ENCODE results near the gene TPRN.

Gene TPRN

DNA sequence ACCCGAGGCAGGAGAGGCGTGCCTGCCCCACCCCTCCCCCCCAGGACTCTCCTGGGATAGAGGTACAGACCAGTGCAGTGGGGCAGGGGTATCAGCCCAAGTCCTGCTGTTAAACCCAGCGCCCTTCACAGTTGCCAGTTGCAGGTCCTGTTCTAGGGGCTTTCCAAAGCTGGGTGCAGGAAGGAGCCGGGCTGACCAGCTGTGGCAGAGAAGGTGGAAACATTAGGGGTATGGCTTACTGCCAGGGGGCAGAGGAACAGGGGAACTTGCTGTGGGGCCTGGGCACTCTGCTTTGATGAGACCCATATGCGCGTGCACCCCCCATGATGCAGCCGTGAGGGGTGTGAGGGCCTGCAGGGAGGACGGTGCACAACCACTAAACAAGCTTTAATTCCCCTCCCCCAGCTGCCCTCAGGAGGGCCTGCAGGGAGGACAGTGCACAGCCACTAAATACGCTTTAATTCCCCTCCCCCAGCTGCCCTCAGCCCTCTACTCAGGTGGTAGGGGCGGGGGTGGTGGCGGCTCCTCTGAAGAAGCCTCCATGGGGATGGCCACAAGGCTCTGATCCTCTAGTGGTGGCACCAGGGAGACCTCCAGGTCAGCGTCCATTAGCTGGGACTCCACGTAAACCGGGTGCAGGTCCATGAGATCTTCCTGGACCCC is 29.9 kb downstream of the TPRN start:
- H3K4me1 ChIP-seq = no peaks in the 10 kb centered on the region
- TF ChIP-seq, protein P1, sequence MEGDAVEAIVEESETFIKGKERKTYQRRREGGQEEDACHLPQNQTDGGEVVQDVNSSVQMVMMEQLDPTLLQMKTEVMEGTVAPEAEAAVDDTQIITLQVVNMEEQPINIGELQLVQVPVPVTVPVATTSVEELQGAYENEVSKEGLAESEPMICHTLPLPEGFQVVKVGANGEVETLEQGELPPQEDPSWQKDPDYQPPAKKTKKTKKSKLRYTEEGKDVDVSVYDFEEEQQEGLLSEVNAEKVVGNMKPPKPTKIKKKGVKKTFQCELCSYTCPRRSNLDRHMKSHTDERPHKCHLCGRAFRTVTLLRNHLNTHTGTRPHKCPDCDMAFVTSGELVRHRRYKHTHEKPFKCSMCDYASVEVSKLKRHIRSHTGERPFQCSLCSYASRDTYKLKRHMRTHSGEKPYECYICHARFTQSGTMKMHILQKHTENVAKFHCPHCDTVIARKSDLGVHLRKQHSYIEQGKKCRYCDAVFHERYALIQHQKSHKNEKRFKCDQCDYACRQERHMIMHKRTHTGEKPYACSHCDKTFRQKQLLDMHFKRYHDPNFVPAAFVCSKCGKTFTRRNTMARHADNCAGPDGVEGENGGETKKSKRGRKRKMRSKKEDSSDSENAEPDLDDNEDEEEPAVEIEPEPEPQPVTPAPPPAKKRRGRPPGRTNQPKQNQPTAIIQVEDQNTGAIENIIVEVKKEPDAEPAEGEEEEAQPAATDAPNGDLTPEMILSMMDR (IDR thresholded peaks at IDR 0.05) = no peak
- no peak overlapping the region for H2AFZ ChIP-seq
- H3K36me3 ChIP-seq (ENCODE audit: control insufficient read depth, insufficient read depth, low read length) = no peaks in the 10 kb centered on the region
- H3K4me2 ChIP-seq (ENCODE audit: low read length) = no peak overlapping the region
- H3K4me3 ChIP-seq (ENCODE audit: low read depth, low read length) = no peak overlapping the region
- H3K9me3 ChIP-seq (ENCODE audit: control insufficient read depth, low read length) = no peaks in the 10 kb centered on the region
- H3K27me3 ChIP-seq (ENCODE audit: control insufficient read depth, insufficient read depth, low read length) = peaks cover 12% of the 10 kb centered on the region
- no peaks in the 10 kb centered on the region for H3K79me2 ChIP-seq
- no peak overlapping the region for H3K9ac ChIP-seq
- no peak overlapping the region for H3K27ac ChIP-seq

DNA sequence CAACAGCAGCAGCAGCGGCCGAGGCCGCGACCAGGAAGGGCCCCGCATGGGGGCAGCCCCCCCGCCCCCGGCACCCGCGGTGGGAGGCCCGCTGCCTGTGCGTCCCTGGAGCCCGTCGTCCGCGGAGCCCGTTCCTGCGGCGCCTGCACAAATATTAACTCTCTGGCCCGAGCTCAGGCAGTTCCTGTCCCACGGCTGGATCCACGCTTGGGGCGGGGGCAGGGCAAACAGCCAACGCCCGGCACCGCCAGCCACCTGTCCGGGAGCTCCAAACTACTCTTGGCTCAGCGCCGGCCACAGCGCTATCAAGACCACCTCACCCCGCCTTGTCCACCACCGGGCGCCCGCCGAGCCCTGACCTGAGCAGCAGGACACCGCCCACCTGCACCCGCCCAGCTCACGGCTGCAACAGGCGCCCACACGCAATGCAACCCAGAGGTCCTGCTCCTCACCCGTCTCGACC is 30.6 kb downstream of the TPRN start, which contains the start of gene LRRC26:
LRRC26 (minus strand) TSS at position 156 of the 463 bp plus-strand sequence; CDS start at position 48, 108 bp downstream.
- Histone ChIP-seq H3K27ac (no peak within 1 kb of the TSS), H3K4me3 (ENCODE audit: low read depth, low read length) (no peak within 1 kb of the TSS), H2AFZ (no peak within 1 kb of the TSS), H3K9me3 (ENCODE audit: control insufficient read depth, low read length) (no peaks in the 10 kb centered on the region), H3K4me2 (ENCODE audit: low read length) (peak within 1 kb of the TSS; percentile 69), H3K9ac (no peak within 1 kb of the TSS), H3K79me2 (no peaks in the 10 kb centered on the region), H3K27me3 (ENCODE audit: control insufficient read depth, insufficient read depth, low read length) (peaks cover 12% of the 10 kb centered on the region), H3K36me3 (ENCODE audit: control insufficient read depth, insufficient read depth, low read length) (no peaks in the 10 kb centered on the region), H3K4me1 (no peaks in the 10 kb centered on the region)
- TF ChIP-seq, protein P1 (IDR thresholded peaks at IDR 0.05) = no peak

DNA sequence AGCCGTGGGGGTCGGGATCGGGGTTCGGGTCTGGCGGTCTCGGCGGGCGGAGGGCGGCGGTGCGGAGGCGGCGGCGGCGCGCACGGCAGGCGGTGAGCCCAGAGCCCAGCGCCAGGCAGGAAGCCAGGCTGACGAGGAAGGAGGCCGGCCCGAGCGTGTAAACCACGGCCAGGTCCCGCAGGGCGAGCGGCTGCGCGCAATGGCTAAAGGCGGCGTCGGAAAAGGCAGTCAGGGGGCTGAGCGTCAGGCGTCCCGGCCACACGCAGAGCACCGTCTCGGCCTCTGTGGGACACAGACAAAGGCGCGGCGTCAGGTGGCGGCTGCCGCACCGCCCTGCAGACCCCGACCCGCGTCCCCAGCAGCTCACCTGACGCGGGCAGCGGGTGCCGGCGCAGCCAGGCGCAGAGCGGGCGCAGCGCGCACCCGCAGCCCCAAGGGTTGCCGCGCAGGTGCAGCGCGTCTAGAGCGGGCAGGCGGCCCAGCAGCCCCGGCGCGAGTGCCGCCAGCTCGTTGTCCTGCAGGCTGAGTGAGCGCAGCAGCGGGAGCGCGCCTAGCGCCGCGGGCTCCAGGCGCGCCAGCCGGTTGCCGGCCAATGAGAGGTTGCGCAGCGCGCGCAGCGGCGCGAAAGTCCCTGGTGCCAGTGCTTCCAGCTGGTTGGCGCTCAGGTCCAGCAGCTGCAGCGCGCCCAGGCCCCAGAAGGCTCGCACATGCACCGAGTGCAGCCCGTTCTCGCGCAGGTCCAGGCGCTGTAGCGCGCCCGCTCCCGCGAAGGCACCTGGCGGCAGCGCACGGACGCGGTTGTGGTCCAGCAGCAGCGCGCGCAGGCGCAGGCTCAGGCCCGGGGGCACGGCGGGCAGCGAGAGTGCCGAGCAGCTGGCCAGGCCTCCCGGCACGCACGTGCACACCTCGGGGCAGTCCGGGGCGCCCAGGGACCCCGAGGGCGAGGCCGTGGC is 31.4 kb downstream of the TPRN start:
- peaks cover 13% of the 10 kb centered on the region for H3K27me3 ChIP-seq (ENCODE audit: control insufficient read depth, insufficient read depth, low read length)

DNA sequence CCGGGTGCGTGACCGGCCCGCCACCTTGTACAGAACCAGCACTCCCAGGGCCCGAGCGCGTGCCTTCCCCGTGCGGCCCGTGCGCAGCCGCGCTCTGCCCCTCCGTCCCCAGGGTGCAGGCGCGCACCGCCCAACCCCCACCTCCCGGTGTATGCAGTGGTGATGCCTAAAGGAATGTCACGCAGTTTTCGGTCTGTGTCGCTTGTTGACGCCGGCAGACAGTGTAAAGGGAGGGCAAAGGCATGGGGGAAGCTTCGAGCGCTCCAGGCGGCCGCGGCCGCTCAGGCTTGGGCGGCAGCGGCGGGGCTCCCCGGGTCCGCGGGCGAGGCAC is 32.0 kb downstream of the TPRN start:
- TF ChIP-seq, protein P1 (IDR thresholded peaks at IDR 0.05) = no peak
- H3K4me2 ChIP-seq (ENCODE audit: low read length) = peak overlapping the region; percentile 69
- H3K79me2 ChIP-seq = no peaks in the 10 kb centered on the region
- no peak overlapping the region for H3K4me3 ChIP-seq (ENCODE audit: low read depth, low read length)
- no peak overlapping the region for H2AFZ ChIP-seq
- H3K9ac ChIP-seq = no peak overlapping the region
- H3K4me1 ChIP-seq = no peaks in the 10 kb centered on the region
- H3K9me3 ChIP-seq (ENCODE audit: control insufficient read depth, low read length) = no peaks in the 10 kb centered on the region
- H3K36me3 ChIP-seq (ENCODE audit: control insufficient read depth, insufficient read depth, low read length) = no peaks in the 10 kb centered on the region
- H3K27ac ChIP-seq = no peak overlapping the region
- H3K27me3 ChIP-seq (ENCODE audit: control insufficient read depth, insufficient read depth, low read length) = peaks cover 16% of the 10 kb centered on the region

More for the DNA sequence above, 31.4 kb downstream of the TPRN start:
- Histone ChIP-seq H3K36me3 (ENCODE audit: control insufficient read depth, insufficient read depth, low read length) (no peaks in the 10 kb centered on the region), H2AFZ (no peak overlapping the region), H3K4me1 (no peaks in the 10 kb centered on the region), H3K9me3 (ENCODE audit: control insufficient read depth, low read length) (no peaks in the 10 kb centered on the region), H3K9ac (no peak overlapping the region), H3K79me2 (no peaks in the 10 kb centered on the region), H3K4me3 (ENCODE audit: low read depth, low read length) (no peak overlapping the region), H3K4me2 (ENCODE audit: low read length) (peak overlapping the region; percentile 69), H3K27ac (no peak overlapping the region)
- TF ChIP-seq, protein P1 (IDR thresholded peaks at IDR 0.05) = no peak
